Peyer's patch (tissue), 4 donors: Measurements from ENCODE around the gene DUSP9. TPM values are rescaled to one million over a fixed set of nuclear protein-coding genes. Genes with fewer than 3 reads are reported as not detected.
"Not testable (repeated sequence)": the region's sequence is repeated elsewhere in the genome, so short reads cannot be mapped to it uniquely, and the experiment has no call there.

Experiments used
- DNase-seq, 3 donors: peaks; one replicate each; pipeline ENCODE4 v3.0.0-alpha.2; 2017 to 2019
- H3K27ac ChIP-seq, 4 donors: fragments of 200-600 bp; sonication (generic); one replicate each; pipeline ENCODE4 v1.5.1; 2016 to 2019
- H3K27me3 ChIP-seq, 2 donors: fragments of 200-600 bp; sonication (generic); one replicate each; pipeline ENCODE4 v1.5.1; 2019
- H3K36me3 ChIP-seq, 3 donors: fragments of 200-600 bp; sonication (generic); one replicate each; pipeline ENCODE4 v1.5.1; 2016 to 2019
- H3K4me1 ChIP-seq, 4 donors: fragments of 200-600 bp; sonication (generic); one replicate each; pipeline ENCODE4 v1.5.1; 2016 to 2019
- H3K4me3 ChIP-seq, 4 donors: fragments of 200-600 bp; sonication (generic); 1 replicate in 3 of 4; 2 replicates in 1 of 4; pipeline ENCODE4 v1.5.1; 2016 to 2019; ENCODE audit warnings: mild to moderate bottlenecking in 1 of 4
- H3K9me3 ChIP-seq, 4 donors: fragments of 200-600 bp; sonication (generic); one replicate each; pipeline ENCODE4 v1.5.1; 2016 to 2019; ENCODE audit warnings: mild to moderate bottlenecking in 1 of 4
- POLR2A ChIP-seq, 2 donors: fragments of 450-650 bp; IDR thresholded peaks; one replicate each; pipeline ENCODE4 v1.5.1; 2017; ENCODE audit warnings: antibody characterized with exemption in 2 of 2, mild to moderate bottlenecking in 2 of 2, moderate library complexity in 2 of 2
- total RNA-seq, 4 donors: library from RNA; depleted of rRNA; stranded (reverse); fragments of >200 nt; gene quantifications; one replicate each; pipeline ENCODE4 v1.1.0, GENCODE V29; 2016
- TF ChIP-seq, protein P1 (sequence below), 6 experiments: fragments of 450-650 bp in 4 of 6; fragments of 200-600 bp in 2 of 6; sonication (generic) in 1 of 6; IDR thresholded peaks; one replicate each; pipeline ENCODE4 v1.5.1; 2017 to 2019; ENCODE audit warnings: antibody characterized with exemption in 6 of 6, mild to moderate bottlenecking in 3 of 6, moderate library complexity in 1 of 6

Gene DUSP9
- total RNA-seq, 4 donors from 2014 or later, result not detected

DNA sequence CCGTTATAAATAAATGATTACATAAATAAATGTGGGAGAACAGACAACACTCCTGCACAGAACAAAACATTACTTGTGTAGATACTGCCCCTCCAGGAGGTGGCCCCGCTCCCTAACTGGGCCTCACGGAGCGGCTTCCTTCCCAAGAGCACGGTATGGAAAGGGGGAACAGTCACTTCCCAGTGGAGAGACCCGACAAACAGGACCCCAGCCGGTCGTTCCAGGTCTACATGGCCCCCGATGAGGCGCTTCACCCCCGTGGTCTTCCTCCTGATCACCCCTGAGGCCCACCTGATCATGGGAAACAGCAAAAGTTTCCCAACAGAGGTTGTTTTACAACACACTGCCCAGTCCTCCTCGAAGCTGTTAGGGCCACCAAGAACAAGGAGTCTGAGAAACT lies 34.2 kb downstream of the DUSP9 start:
- Histone ChIP-seq H3K36me3 (no peaks in the 10 kb centered on the region), H3K4me3 (no peak overlapping the region), H3K27ac (no peak overlapping the region), H3K4me1 (no peaks in the 10 kb centered on the region), H3K9me3 (no peaks in the 10 kb centered on the region), H3K27me3 (no peaks in the 10 kb centered on the region)
- peak in 2 of 3 donors; percentile 20 to 34 for DNase-seq
- TF ChIP-seq, protein P1, sequence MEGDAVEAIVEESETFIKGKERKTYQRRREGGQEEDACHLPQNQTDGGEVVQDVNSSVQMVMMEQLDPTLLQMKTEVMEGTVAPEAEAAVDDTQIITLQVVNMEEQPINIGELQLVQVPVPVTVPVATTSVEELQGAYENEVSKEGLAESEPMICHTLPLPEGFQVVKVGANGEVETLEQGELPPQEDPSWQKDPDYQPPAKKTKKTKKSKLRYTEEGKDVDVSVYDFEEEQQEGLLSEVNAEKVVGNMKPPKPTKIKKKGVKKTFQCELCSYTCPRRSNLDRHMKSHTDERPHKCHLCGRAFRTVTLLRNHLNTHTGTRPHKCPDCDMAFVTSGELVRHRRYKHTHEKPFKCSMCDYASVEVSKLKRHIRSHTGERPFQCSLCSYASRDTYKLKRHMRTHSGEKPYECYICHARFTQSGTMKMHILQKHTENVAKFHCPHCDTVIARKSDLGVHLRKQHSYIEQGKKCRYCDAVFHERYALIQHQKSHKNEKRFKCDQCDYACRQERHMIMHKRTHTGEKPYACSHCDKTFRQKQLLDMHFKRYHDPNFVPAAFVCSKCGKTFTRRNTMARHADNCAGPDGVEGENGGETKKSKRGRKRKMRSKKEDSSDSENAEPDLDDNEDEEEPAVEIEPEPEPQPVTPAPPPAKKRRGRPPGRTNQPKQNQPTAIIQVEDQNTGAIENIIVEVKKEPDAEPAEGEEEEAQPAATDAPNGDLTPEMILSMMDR (IDR thresholded peaks at IDR 0.05), result no peak
- TF ChIP-seq POLR2A (IDR thresholded peaks at IDR 0.05), result no peak

DNA sequence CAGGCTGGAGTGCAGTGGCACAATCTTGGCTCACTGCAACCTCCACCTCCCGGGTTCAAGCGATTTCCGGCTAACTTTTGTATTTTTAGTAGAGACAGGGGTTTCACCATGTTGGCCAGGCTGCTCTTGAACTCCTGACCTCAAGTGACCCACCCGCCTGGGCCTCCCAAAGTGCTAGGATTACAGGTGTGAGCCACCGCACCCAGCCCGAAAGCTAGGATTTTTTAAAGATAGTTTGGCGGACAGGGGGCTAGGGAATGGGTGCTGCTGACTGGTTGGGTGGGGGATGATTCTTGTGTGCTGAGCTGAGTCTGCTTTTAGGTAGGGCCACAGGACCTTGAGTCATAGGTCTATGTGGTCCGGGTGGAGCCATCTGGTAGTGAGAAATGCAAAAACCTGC lies 36.5 kb downstream of the DUSP9 start:
- H3K9me3 ChIP-seq, H3K36me3 ChIP-seq, H3K4me3 ChIP-seq, H3K4me1 ChIP-seq, H3K27me3 ChIP-seq, H3K27ac ChIP-seq: not testable (repeated sequence)
- DNase-seq, result peak in 1 of 3 donors; percentile 34

DNA sequence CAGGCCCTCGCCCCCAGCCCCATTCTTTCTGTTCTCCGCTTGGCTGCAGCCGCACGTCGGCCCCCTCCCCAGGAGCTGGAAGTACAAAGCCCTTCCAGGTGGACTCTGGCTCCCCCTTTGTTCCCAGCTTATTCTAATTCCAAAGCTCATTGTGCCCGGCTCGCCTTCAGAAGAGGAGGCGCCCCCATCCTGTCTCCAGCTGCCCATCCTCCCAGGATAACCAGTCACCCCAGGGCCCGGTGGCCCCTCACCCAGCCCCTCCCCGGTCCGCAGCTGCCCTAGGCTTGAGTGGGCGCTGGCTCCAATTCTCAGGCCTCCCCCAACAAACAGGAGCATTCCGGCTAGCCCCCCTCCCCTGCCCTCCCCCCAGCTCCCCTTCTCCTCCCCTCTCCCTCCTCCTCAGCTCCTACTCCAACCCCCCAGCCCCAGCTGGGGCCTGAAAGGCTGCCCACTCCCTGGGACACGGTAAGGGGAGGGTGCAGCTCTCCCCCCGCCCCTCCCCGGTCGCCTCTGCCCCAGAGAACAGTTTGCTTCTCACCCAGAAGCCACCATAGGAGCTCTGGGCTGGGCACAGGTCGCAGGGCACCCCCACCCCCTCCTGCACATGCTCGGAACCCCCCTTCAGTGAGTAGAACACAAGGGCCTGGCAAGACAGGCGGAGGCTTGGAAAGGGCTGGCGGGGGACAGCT lies 37.6 kb downstream of the DUSP9 start:
- no peak overlapping the region for H3K4me3 ChIP-seq
- H3K27ac ChIP-seq, result no peak overlapping the region
- DNase-seq, result peak in 1 of 3 donors; percentile 38
- H3K27me3 ChIP-seq, result no peaks in the 10 kb centered on the region
- H3K4me1 ChIP-seq, result peaks cover 0 to 6% (median 0%) of the 10 kb centered on the region in 4 donors
- no peak for TF ChIP-seq POLR2A (IDR thresholded peaks at IDR 0.05)
- TF ChIP-seq, protein P1 (IDR thresholded peaks at IDR 0.05), result no peak
- H3K36me3 ChIP-seq, result no peaks in the 10 kb centered on the region
- H3K9me3 ChIP-seq, result no peaks in the 10 kb centered on the region

GRCh38 chrX:153685156-153685536 lies 38.1 kb downstream of the DUSP9 start:
- TF ChIP-seq, protein P1 (IDR thresholded peaks at IDR 0.05), result no peak
- no peak for TF ChIP-seq POLR2A (IDR thresholded peaks at IDR 0.05)
- Histone ChIP-seq H3K4me3 (no peak overlapping the region), H3K36me3 (no peaks in the 10 kb centered on the region), H3K9me3 (no peaks in the 10 kb centered on the region), H3K27ac (no peak overlapping the region), H3K27me3 (no peaks in the 10 kb centered on the region), H3K4me1 (peaks cover 0 to 6% (median 0%) of the 10 kb centered on the region in 4 donors)
- peak in 1 of 3 donors; percentile 15 for DNase-seq

DNA sequence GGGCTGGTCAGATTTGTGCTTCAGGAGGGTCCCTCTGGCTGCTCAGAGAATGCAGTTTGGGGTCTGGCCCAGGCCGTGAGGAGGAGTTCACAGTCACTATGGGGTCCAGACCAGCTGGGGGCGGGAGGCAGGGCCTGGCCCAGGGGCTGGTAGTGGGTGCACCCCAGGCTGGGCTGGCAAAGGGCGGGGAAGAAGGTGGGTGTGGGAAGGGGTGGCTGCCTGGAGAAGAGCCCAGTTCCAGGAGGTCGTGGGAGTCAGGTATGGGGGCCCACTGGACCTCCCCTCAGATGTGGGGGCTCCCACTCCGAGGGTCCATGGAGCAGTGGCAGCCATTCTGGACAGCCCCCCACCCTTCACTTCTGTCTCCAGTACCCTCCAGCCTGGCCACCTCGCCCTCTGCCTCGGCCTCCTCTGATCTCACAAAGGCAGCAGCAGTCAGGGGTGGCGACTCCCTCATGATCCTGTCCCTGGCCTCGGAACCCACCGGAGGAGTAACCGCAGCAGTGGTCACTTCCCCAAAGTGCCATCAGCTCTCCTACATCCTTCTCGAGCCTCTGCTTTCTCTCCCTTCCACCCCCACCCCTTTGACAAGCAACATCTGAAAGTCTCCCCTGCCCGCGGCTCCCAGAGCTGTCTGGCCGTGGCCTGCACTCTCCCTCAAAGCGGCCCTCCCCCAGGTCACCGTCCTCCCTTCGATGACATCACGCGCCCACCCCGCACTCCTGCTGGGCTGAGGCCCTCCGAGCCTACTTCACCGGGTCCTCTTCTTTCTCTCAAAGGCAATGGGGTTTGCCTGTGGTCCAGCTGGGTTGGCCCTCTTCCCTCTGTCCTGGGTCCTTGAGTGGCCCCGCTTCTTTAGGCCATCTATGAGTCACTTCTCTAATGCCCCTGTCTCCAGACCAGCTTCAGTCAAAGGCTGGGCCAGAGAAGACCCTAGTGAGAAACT lies 39.0 kb downstream of the DUSP9 start:
- Histone ChIP-seq H3K4me3 (no peak overlapping the region), H3K27me3 (no peaks in the 10 kb centered on the region), H3K4me1 (peaks cover 0 to 6% (median 0%) of the 10 kb centered on the region in 4 donors), H3K27ac (no peak overlapping the region), H3K9me3 (no peaks in the 10 kb centered on the region), H3K36me3 (no peaks in the 10 kb centered on the region)
- peak in 1 of 3 donors; percentile 34 for DNase-seq
- TF ChIP-seq, protein P1 (IDR thresholded peaks at IDR 0.05), result no peak
- TF ChIP-seq POLR2A (IDR thresholded peaks at IDR 0.05), result no peak

- no peaks in the 10 kb centered on the region for H3K9me3 ChIP-seq
- H3K36me3 ChIP-seq, result no peaks in the 10 kb centered on the region
- DNase-seq, result peak in 1 of 3 donors; percentile 47
- TF ChIP-seq POLR2A (IDR thresholded peaks at IDR 0.05), result no peak
- TF ChIP-seq, protein P1 (IDR thresholded peaks at IDR 0.05), result no peak
- H3K4me1 ChIP-seq, result peaks cover 0 to 6% (median 0%) of the 10 kb centered on the region in 4 donors
- no peaks in the 10 kb centered on the region for H3K27me3 ChIP-seq
- no peak overlapping the region for H3K27ac ChIP-seq
- peak overlapping the region in 1 of 4 donors; percentile 56 for H3K4me3 ChIP-seq
Measured at GRCh38 chrX:153686711-153687110, 39.7 kb downstream of the DUSP9 start.
